Left lung (tissue), 10 donors: ENCODE data around the gene UTP14A. TPM values are rescaled to one million over a fixed set of nuclear protein-coding genes. Genes with fewer than 3 reads are reported as not detected.

Source experiments
- ATAC-seq: fragments of 200-7000 bp; cut with Tn5 transposase; one replicate; pipeline ENCODE4 v1.9.1; 2020; ENCODE audit warnings: moderate library complexity
- DNase-seq, 4 donors: peaks; one replicate each; pipeline ENCODE4 v3.0.0-alpha.2; 2013 to 2020
- H3K27ac ChIP-seq, 2 donors: fragments of 200-600 bp; sonication (generic) in 1 of 2; one replicate each; pipeline versions ENCODE4 v1.5.0 to v1.8.0; 2020 to 2021
- H3K27me3 ChIP-seq, 2 donors: fragments of 200-600 bp; sonication (generic) in 1 of 2; one replicate each; pipeline versions ENCODE4 v1.5.0 to v1.8.0; 2020 to 2021
- H3K36me3 ChIP-seq, 2 donors: fragments of 200-600 bp; sonication (generic) in 1 of 2; one replicate each; pipeline versions ENCODE4 v1.5.0 to v1.8.0; 2020 to 2021
- H3K4me1 ChIP-seq, 2 donors: fragments of 200-600 bp; one replicate each; pipeline ENCODE4 v1.8.0; 2021
- H3K4me3 ChIP-seq, 2 donors: fragments of 200-600 bp; sonication (generic) in 1 of 2; one replicate each; pipeline versions ENCODE4 v1.5.0 to v1.8.0; 2020 to 2021; ENCODE audit warnings: mild to moderate bottlenecking in 1 of 2
- H3K9me3 ChIP-seq, 2 donors: fragments of 200-600 bp; sonication (generic) in 1 of 2; one replicate each; pipeline versions ENCODE4 v1.5.0 to v1.8.0; 2020 to 2021
- intact Hi-C, 2 donors: fragments of 100-400 bp; cut with DNase I; formaldehyde crosslinking; loops; one replicate each; pipeline versions ENCODE4 v1.11.2 to v1.14.2; 2022
- polyA plus RNA-seq, 6 donors: library from polyadenylated mRNA; unstranded; fragments of 120-200 nt; gene quantifications; one replicate each; pipeline ENCODE4 v1.2.1, GENCODE V29; 2013; ENCODE audit not compliant: insufficient read length in 6 of 6
- total RNA-seq, 2 donors: library from RNA; stranded (reverse); fragmentation: NEBNext Ultra II Directional; extraction: Animal tissue kit (Norgen Biotek cat#: 25700); gene quantifications; one replicate each; pipeline ENCODE4 v1.2.1, GENCODE V29; 2021
- TF ChIP-seq, protein P1 (sequence below), 2 donors: fragments of 200-600 bp; sonication (generic) in 1 of 2; IDR thresholded peaks; one replicate each; pipeline versions ENCODE4 v1.5.0 to v1.8.0; 2021; ENCODE audit warnings: antibody characterized with exemption in 2 of 2
- donor health status: DM: no; HTN: yes; CAD: no.
- donor health status: DM: no; HTN: no; CAD: no.

Gene UTP14A
- total and polyA plus RNA-seq, 8 donors, result 12.3 to 29.0 (median 26.9) TPM

DNA sequence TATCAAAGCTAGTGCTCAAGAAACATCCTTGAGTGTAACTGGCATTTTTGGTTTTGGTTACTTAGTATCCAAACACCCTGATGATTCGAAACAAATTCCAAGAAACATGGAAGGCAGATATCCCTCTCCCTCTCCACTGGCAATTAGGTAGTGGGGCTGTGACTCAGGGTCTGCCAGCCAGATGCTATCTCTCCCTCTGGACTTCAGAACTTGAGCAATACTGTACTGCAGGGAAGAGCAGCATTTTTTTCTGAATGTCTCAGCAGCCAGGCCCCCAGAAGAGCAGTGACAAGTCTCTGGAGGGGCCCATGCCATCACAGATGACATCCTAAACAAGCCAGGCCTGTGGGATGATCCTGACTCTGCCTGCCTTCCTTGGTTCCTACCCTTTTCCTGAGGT lies 39.2 kb downstream of the UTP14A start:
- no peak for ATAC-seq
- H3K36me3 ChIP-seq, result no peaks in the 10 kb centered on the region
- intact Hi-C loops, result no loop called here
- H3K4me3 ChIP-seq, result no peak overlapping the region
- no peaks in the 10 kb centered on the region for H3K27me3 ChIP-seq
- TF ChIP-seq, protein P1, sequence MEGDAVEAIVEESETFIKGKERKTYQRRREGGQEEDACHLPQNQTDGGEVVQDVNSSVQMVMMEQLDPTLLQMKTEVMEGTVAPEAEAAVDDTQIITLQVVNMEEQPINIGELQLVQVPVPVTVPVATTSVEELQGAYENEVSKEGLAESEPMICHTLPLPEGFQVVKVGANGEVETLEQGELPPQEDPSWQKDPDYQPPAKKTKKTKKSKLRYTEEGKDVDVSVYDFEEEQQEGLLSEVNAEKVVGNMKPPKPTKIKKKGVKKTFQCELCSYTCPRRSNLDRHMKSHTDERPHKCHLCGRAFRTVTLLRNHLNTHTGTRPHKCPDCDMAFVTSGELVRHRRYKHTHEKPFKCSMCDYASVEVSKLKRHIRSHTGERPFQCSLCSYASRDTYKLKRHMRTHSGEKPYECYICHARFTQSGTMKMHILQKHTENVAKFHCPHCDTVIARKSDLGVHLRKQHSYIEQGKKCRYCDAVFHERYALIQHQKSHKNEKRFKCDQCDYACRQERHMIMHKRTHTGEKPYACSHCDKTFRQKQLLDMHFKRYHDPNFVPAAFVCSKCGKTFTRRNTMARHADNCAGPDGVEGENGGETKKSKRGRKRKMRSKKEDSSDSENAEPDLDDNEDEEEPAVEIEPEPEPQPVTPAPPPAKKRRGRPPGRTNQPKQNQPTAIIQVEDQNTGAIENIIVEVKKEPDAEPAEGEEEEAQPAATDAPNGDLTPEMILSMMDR (IDR thresholded peaks at IDR 0.05), result no peak
- H3K27ac ChIP-seq, result no peak overlapping the region
- H3K4me1 ChIP-seq, result no peaks in the 10 kb centered on the region
- no peak for DNase-seq
- no peaks in the 10 kb centered on the region for H3K9me3 ChIP-seq

DNA sequence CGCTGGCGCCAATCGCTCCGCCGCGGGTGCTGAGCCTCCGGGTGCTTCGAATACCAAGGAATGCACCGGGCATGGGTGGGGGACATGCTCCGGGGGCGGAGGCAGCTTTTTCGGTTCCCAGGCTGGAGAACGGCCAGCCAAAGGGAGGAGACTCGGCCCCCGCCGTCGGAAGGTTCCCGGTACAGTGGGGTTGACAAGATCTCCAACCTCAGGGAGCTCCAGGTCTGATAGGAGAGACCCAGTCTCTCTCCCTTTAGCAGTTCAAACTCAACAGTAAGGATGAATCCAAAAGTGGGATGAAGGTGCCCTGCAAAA lies 47.3 kb downstream of the UTP14A start:
- ATAC-seq (no peak), DNase-seq (no peak)
- H3K27ac ChIP-seq, result no peak overlapping the region
- intact Hi-C loops, result no loop called here
- no peaks in the 10 kb centered on the region for H3K9me3 ChIP-seq
- peak overlapping the region; percentile 11 to 35 for H3K4me3 ChIP-seq
- H3K27me3 ChIP-seq, result peaks cover 0 to 6% of the 10 kb centered on the region in 2 donors
- no peaks in the 10 kb centered on the region for H3K36me3 ChIP-seq
- TF ChIP-seq, protein P1 (IDR thresholded peaks at IDR 0.05), result no peak
- peaks cover 0 to 4% of the 10 kb centered on the region in 2 donors for H3K4me1 ChIP-seq

DNA sequence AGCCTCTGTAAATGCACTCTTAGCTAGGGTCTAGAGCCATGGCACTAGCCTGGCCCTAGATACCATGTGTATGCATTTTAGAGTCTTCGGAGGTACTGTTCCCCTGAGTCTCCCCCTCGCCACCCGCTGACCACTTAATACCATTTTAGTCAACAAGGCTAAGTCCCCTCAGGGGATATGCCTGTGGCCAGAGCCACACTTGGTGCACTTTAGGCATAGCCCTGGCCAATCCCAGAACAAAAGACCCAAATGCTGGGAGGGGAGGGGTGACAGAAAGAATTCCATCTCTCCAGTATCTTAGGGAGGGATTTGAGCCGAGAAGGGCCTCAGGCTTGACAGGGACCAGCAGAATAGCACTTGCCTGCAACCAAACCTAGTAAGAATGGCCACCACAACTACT lies 47.9 kb downstream of the UTP14A start:
- intact Hi-C loops, result no loop called here
- H3K27ac ChIP-seq, result no peak overlapping the region
- no peak for DNase-seq

DNA sequence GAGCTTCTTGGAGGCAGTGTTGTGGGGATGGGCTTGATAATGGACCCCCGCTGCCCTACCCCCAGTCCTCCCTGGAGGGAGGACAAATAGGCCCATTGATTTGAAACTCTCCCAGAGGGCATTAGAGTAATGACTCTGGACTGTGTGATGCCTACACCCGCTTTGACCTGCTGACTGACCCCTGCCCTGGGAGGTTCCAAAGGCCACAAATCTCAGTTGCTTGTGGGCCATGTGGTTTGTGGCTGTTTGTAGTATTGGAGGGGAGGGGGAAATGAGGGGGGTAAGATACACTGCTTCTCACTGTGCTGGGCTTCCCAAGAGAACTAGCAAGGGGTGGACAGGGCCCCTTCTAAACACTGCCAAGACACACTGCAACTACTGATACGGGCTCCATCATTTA lies 48.8 kb downstream of the UTP14A start:
- Histone ChIP-seq H3K4me3 (no peak overlapping the region), H3K9me3 (no peaks in the 10 kb centered on the region), H3K27me3 (peaks cover 0 to 6% of the 10 kb centered on the region in 2 donors), H3K4me1 (peaks cover 0 to 4% of the 10 kb centered on the region in 2 donors), H3K36me3 (no peaks in the 10 kb centered on the region), H3K27ac (no peak overlapping the region)
- ATAC-seq, result no peak
- TF ChIP-seq, protein P1 (IDR thresholded peaks at IDR 0.05), result no peak
- intact Hi-C loops, result no loop called here
- no peak for DNase-seq

More for the DNA sequence above, 47.9 kb downstream of the UTP14A start:
- Histone ChIP-seq H3K36me3 (no peaks in the 10 kb centered on the region), H3K27me3 (peaks cover 0 to 6% of the 10 kb centered on the region in 2 donors), H3K9me3 (no peaks in the 10 kb centered on the region), H3K4me3 (no peak overlapping the region), H3K4me1 (peaks cover 0 to 4% of the 10 kb centered on the region in 2 donors)
- TF ChIP-seq, protein P1 (IDR thresholded peaks at IDR 0.05), result no peak
- ATAC-seq, result no peak

DNA sequence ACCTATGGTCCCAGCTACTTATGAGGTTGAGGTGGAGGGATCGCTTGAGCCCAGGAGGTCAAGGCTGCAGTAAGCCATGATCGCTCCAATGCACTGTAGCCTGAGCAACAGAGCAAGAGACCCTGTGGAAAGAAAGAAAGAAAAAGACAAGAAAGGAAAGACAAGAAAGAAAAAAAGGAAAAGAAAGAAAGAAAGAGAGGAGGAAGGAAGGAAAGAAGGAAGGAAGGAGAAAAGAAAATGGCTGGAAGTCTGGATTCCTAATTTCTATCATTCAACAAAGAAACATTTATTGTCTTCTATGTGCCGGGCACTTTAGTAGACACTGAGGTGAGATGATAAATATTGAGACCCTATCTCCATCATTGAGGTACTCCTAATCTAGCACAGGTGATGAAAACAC lies 49.7 kb downstream of the UTP14A start:
- H3K4me1 ChIP-seq, result peaks cover 0 to 4% of the 10 kb centered on the region in 2 donors
- intact Hi-C loops, result no loop called here
- peaks cover 0 to 6% of the 10 kb centered on the region in 2 donors for H3K27me3 ChIP-seq
- no peaks in the 10 kb centered on the region for H3K9me3 ChIP-seq
- H3K36me3 ChIP-seq, result no peaks in the 10 kb centered on the region
- no peak overlapping the region for H3K4me3 ChIP-seq
- H3K27ac ChIP-seq, result no peak overlapping the region
- TF ChIP-seq, protein P1 (IDR thresholded peaks at IDR 0.05), result no peak
- no peak for ATAC-seq
- DNase-seq, result no peak
